H1 (cell line): ENCODE results near the gene TMEM150B. TPM values are rescaled to one million over a fixed set of nuclear protein-coding genes. Genes with fewer than 3 reads are reported as not detected.

Source experiments
- CEBPB ChIP-seq: IDR thresholded peaks from 2 replicates; pipeline ENCODE4 v1.6.1; 2012; ENCODE audit warnings: low read depth, low read length
- GABPA ChIP-seq: IDR thresholded peaks from 2 replicates; pipeline ENCODE4 v1.6.1; 2011; ENCODE audit warnings: mild to moderate bottlenecking, low read length, moderate library complexity, borderline replicate concordance; ENCODE audit not compliant: insufficient read depth
- JUND ChIP-seq: IDR thresholded peaks from 2 replicates; pipeline ENCODE4 v1.6.1; 2011; ENCODE audit warnings: mild to moderate bottlenecking, improper control_type of control experiment, low read length
- POLR2A ChIP-seq, 2 experiments: IDR thresholded peaks; 1 replicate in 1 of 2; 2 replicates in 1 of 2; pipeline ENCODE4 v1.6.1; 2011; ENCODE audit warnings: low read depth in 2 of 2, low read length in 2 of 2, mild to moderate bottlenecking in 2 of 2; ENCODE audit errors: control extremely low read depth in 1 of 2
- POU5F1 ChIP-seq: IDR thresholded peaks from 2 replicates; pipeline ENCODE4 v1.6.1; 2011; ENCODE audit warnings: low read depth, mild to moderate bottlenecking, low read length, moderate library complexity
- SIRT6 ChIP-seq: IDR thresholded peaks from one replicate; pipeline ENCODE4 v1.7.1; 2012; ENCODE audit warnings: low read length, inconsistent platforms
- polyA plus RNA-seq, 7 experiments: library from polyadenylated mRNA; depleted of rRNA in 3 of 7; stranded (reverse) in 5 of 7; unstranded in 2 of 7; fragments of >200 nt in 5 of 7; fragments of 200-250 nt in 2 of 7; gene quantifications; 1 replicate in 5 of 7; 2 replicates in 1 of 7; 4 replicates in 1 of 7; pipeline versions ENCODE4 v1.2.1 to v1.2.3, GENCODE V29; 2011 to 2013; ENCODE audit warnings: missing spikeins in 2 of 7, mixed read lengths in 2 of 7
- total RNA-seq: library from RNA; stranded (reverse); fragmentation: NEBNext Ultra II Directional; extraction: Animal tissue kit (Norgen Biotek cat#: 25700); gene quantifications from 2 replicates; pipeline ENCODE4 v1.2.1, GENCODE V29; 2021
- TF ChIP-seq, protein P1 (sequence below), 3 experiments: IDR thresholded peaks; 1 replicate in 2 of 3; 2 replicates in 1 of 3; pipeline versions ENCODE4 v1.5.1 to v1.6.1; 2011; ENCODE audit warnings: low read length in 3 of 3, mild to moderate bottlenecking in 3 of 3, inconsistent platforms in 2 of 3, low read depth in 1 of 3, moderate library complexity in 1 of 3; ENCODE audit not compliant: insufficient read depth in 1 of 3; ENCODE audit errors: control extremely low read depth in 1 of 3
- TF ChIP-seq, protein P2 (sequence below): IDR thresholded peaks from 2 replicates; pipeline ENCODE4 v1.6.1; 2012; ENCODE audit warnings: low read length, inconsistent platforms

The TMEM150B gene
- total and polyA plus RNA-seq, 2 of the 8 experiments (the other 6 are each of a cell fraction or from before 2014, with no cell fraction given), result 0.41 to 0.91 TPM

DNA sequence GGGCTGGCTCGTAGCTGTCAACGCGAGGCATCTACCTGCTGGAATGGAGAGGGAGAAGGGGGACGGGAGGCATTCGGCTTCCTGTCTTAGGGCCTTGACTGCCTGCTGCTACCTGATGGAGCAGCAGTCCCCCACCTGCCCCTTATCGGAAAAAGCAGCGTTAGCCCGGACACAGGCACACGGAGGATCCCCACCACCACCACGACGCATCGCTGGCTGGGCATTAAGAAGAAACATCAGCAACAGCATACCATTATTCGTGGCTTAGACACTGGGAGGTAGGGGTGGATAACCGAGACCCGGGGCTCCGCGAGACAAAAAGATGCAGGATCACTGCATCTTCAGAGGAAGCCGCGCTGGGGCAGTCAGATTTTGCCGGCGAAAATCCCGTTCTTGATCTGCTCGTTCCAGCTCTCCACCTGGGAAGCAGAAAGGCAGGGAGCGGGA is 28.2 kb upstream of the TMEM150B start (continued):
- TF ChIP-seq, protein P1, sequence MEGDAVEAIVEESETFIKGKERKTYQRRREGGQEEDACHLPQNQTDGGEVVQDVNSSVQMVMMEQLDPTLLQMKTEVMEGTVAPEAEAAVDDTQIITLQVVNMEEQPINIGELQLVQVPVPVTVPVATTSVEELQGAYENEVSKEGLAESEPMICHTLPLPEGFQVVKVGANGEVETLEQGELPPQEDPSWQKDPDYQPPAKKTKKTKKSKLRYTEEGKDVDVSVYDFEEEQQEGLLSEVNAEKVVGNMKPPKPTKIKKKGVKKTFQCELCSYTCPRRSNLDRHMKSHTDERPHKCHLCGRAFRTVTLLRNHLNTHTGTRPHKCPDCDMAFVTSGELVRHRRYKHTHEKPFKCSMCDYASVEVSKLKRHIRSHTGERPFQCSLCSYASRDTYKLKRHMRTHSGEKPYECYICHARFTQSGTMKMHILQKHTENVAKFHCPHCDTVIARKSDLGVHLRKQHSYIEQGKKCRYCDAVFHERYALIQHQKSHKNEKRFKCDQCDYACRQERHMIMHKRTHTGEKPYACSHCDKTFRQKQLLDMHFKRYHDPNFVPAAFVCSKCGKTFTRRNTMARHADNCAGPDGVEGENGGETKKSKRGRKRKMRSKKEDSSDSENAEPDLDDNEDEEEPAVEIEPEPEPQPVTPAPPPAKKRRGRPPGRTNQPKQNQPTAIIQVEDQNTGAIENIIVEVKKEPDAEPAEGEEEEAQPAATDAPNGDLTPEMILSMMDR (IDR thresholded peaks at IDR 0.05; ENCODE audit: control extremely low read depth in 1 of 3, insufficient read depth in 1 of 3, low read depth in 1 of 3, low read length in 3 of 3), result 0 out of 4 replicates have a peak, but pooled peaks of 1 of the 3 experiments have one; percentile 0
- TF ChIP-seq POLR2A (IDR thresholded peaks at IDR 0.05; ENCODE audit: control extremely low read depth in 1 of 2, low read depth in 2 of 2, low read length in 2 of 2) (peak in 1 of 2 experiments; percentile 26; a peak in 1 of 3 replicates), CEBPB (no peak), SIRT6 (no peak), GABPA (no peak), JUND (no peak), POU5F1 (no peak)
- TF ChIP-seq, protein P2, sequence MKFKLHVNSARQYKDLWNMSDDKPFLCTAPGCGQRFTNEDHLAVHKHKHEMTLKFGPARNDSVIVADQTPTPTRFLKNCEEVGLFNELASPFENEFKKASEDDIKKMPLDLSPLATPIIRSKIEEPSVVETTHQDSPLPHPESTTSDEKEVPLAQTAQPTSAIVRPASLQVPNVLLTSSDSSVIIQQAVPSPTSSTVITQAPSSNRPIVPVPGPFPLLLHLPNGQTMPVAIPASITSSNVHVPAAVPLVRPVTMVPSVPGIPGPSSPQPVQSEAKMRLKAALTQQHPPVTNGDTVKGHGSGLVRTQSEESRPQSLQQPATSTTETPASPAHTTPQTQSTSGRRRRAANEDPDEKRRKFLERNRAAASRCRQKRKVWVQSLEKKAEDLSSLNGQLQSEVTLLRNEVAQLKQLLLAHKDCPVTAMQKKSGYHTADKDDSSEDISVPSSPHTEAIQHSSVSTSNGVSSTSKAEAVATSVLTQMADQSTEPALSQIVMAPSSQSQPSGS, result no peak
